Measurements from ENCODE around the gene B4GALNT1. TPM values are rescaled to one million over a fixed set of nuclear protein-coding genes. Genes with fewer than 3 reads are reported as not detected.

The B4GALNT1 gene
- total and polyA plus RNA-seq, 9 of the 15 experiments (the other 6 are each of a cell fraction or from before 2014, with no cell fraction given), result 1.0 to 32.2 (median 9.8) TPM

GRCh38 chr12:57611108-57611826 is 21.7 kb downstream of the B4GALNT1 start, which contains the start of gene ARHGEF25 (continued):
- TF ChIP-seq PKNOX1 (IDR thresholded peaks at IDR 0.05) (no peak), HDAC3 (IDR thresholded peaks at IDR 0.05; ENCODE audit: borderline replicate concordance, partially characterized antibody) (no peak), ZEB2 (IDR thresholded peaks at IDR 0.05) (no peak), SMAD1 (IDR thresholded peaks at IDR 0.05; ENCODE audit: low read depth, low read length, partially characterized antibody) (no peak), CUX1 (CRISPR knock-in tag; IDR thresholded peaks at IDR 0.05) (no peak), ZNF395 (CRISPR knock-in tag; IDR thresholded peaks at IDR 0.05) (no peak), GATAD2A (IDR thresholded peaks at IDR 0.05) (no peak), ZNF408 (CRISPR knock-in tag; IDR thresholded peaks at IDR 0.05; ENCODE audit: low read depth) (no peak), HIVEP1 (CRISPR knock-in tag; IDR thresholded peaks at IDR 0.05) (no peak), SRSF7 (optimal IDR thresholded peaks at IDR 0.05; ENCODE audit: low read depth, low read length) (no peak), FOS (IDR thresholded peaks at IDR 0.05; ENCODE audit: extremely low read depth, insufficient read length) (no peak)
- TF ChIP-seq, protein P1, sequence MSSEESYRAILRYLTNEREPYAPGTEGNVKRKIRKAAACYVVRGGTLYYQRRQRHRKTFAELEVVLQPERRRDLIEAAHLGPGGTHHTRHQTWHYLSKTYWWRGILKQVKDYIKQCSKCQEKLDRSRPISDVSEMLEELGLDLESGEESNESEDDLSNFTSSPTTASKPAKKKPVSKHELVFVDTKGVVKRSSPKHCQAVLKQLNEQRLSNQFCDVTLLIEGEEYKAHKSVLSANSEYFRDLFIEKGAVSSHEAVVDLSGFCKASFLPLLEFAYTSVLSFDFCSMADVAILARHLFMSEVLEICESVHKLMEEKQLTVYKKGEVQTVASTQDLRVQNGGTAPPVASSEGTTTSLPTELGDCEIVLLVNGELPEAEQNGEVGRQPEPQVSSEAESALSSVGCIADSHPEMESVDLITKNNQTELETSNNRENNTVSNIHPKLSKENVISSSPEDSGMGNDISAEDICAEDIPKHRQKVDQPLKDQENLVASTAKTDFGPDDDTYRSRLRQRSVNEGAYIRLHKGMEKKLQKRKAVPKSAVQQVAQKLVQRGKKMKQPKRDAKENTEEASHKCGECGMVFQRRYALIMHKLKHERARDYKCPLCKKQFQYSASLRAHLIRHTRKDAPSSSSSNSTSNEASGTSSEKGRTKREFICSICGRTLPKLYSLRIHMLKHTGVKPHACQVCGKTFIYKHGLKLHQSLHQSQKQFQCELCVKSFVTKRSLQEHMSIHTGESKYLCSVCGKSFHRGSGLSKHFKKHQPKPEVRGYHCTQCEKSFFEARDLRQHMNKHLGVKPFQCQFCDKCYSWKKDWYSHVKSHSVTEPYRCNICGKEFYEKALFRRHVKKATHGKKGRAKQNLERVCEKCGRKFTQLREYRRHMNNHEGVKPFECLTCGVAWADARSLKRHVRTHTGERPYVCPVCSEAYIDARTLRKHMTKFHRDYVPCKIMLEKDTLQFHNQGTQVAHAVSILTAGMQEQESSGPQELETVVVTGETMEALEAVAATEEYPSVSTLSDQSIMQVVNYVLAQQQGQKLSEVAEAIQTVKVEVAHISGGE (CRISPR knock-in tag; IDR thresholded peaks at IDR 0.05), result no peak
- TF ChIP-seq, protein P2, sequence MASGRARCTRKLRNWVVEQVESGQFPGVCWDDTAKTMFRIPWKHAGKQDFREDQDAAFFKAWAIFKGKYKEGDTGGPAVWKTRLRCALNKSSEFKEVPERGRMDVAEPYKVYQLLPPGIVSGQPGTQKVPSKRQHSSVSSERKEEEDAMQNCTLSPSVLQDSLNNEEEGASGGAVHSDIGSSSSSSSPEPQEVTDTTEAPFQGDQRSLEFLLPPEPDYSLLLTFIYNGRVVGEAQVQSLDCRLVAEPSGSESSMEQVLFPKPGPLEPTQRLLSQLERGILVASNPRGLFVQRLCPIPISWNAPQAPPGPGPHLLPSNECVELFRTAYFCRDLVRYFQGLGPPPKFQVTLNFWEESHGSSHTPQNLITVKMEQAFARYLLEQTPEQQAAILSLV (tag; IDR thresholded peaks at IDR 0.05), result no peak
